Fibroblast of pulmonary artery (primary cell): ENCODE data around the gene TLCD4.

Source experiments
- DNase-seq: peaks from one replicate; pipeline ENCODE4 v3.0.0-alpha.2; 2010; ENCODE audit warnings: low read depth
- H3K4me3 ChIP-seq: replicated peaks from 2 replicates; pipeline ENCODE4 v1.5.1; 2011; ENCODE audit warnings: low read depth, mild to moderate bottlenecking, control low read depth, low read length, moderate library complexity
- CTCF ChIP-seq: IDR thresholded peaks from 2 replicates; pipeline ENCODE4 v1.5.1; 2011; ENCODE audit warnings: mild to moderate bottlenecking, control low read depth, low read length, inconsistent platforms; ENCODE audit errors: missing control alignments

Gene TLCD4

GRCh38 chr1:95126366-95126765 lies 9.2 kb downstream of the TLCD4 start:
- no peak overlapping the region for H3K4me3 ChIP-seq
- DNase-seq = no peak
- no peak for TF ChIP-seq CTCF

GRCh38 chr1:95126846-95127245 lies 9.7 kb downstream of the TLCD4 start:
- DNase-seq = no peak
- H3K4me3 ChIP-seq = no peak overlapping the region
- no peak for TF ChIP-seq CTCF

GRCh38 chr1:95127380-95127779 lies 10.2 kb downstream of the TLCD4 start:
- no peak overlapping the region for H3K4me3 ChIP-seq
- TF ChIP-seq CTCF = no peak
- DNase-seq = no peak

- no peak for DNase-seq
- no peak overlapping the region for H3K4me3 ChIP-seq
- TF ChIP-seq CTCF = no peak
Observed at GRCh38 chr1:95132762-95133161, 15.6 kb downstream of the TLCD4 start.

- no peak for DNase-seq
- no peak for TF ChIP-seq CTCF
- H3K4me3 ChIP-seq = no peak overlapping the region
Observed at GRCh38 chr1:95133687-95134086, 16.5 kb downstream of the TLCD4 start.

GRCh38 chr1:95138223-95138622 lies 21.1 kb downstream of the TLCD4 start:
- TF ChIP-seq CTCF = no peak

GRCh38 chr1:95139039-95139438 lies 21.9 kb downstream of the TLCD4 start:
- no peak for TF ChIP-seq CTCF
- DNase-seq = no peak
- H3K4me3 ChIP-seq = no peak overlapping the region

More at GRCh38 chr1:95138223-95138622, 21.1 kb downstream of the TLCD4 start:
- H3K4me3 ChIP-seq = no peak overlapping the region
- no peak for DNase-seq
